Activated CD4-positive, alpha-beta T cell treated with anti-CD3 and anti-CD28 coated beads, Interleukin-2, Interleukin-4, amounts not matched to agents 100 ng/mL and 50 ng/mL, durations not matched to agents 16 hours and 8 hours (primary cell): ENCODE measurements around the gene AKAP6.
"Not testable (repeated sequence)": the region's sequence is repeated elsewhere in the genome, so short reads cannot be mapped to it uniquely, and the experiment has no call there.

Experiments
- DNase-seq: peaks from one replicate; pipeline ENCODE4 v3.0.0-alpha.2; 2020; ENCODE audit warnings: low spot score

The AKAP6 gene

GRCh38 chr14:32443890-32444661 lies 115.0 kb downstream of the AKAP6 start:
- no peak for DNase-seq

- no peak for DNase-seq
These were observed 118.3 kb downstream of the AKAP6 start for GRCh38 chr14:32447371-32447770.

- DNase-seq = no peak
These were observed 120.5 kb downstream of the AKAP6 start for GRCh38 chr14:32449648-32450047.

GRCh38 chr14:32450919-32451675 lies 122.0 kb downstream of the AKAP6 start:
- no peak for DNase-seq

GRCh38 chr14:32453857-32454810 lies 125.0 kb downstream of the AKAP6 start:
- DNase-seq = no peak

- DNase-seq = no peak
These were observed 128.3 kb downstream of the AKAP6 start for GRCh38 chr14:32457213-32457920.

GRCh38 chr14:32458720-32459119 lies 129.6 kb downstream of the AKAP6 start:
- no peak for DNase-seq

GRCh38 chr14:32460267-32460666 lies 131.2 kb downstream of the AKAP6 start:
- DNase-seq = no peak

- not testable (repeated sequence) for DNase-seq
These were observed 133.5 kb downstream of the AKAP6 start for GRCh38 chr14:32462553-32462952.

GRCh38 chr14:32468955-32469354 lies 139.9 kb downstream of the AKAP6 start:
- no peak for DNase-seq

- peak; percentile 23 for DNase-seq
These were observed 140.5 kb downstream of the AKAP6 start for GRCh38 chr14:32469388-32470160.

GRCh38 chr14:32470161-32470715 lies 141.1 kb downstream of the AKAP6 start:
- DNase-seq = no peak

GRCh38 chr14:32471181-32471580 lies 142.1 kb downstream of the AKAP6 start:
- DNase-seq = no peak

GRCh38 chr14:32472076-32472475 lies 143.0 kb downstream of the AKAP6 start:
- DNase-seq = no peak

GRCh38 chr14:32472512-32473463 lies 143.7 kb downstream of the AKAP6 start:
- no peak for DNase-seq

GRCh38 chr14:32473464-32473855 lies 144.4 kb downstream of the AKAP6 start:
- no peak for DNase-seq

- DNase-seq = no peak
These were observed 145.5 kb downstream of the AKAP6 start for GRCh38 chr14:32474478-32475195.

GRCh38 chr14:32476532-32476931 lies 147.4 kb downstream of the AKAP6 start:
- DNase-seq = no peak

GRCh38 chr14:32477396-32477795 lies 148.3 kb downstream of the AKAP6 start:
- no peak for DNase-seq
